Midbrain (tissue), 1 donor: ENCODE measurements around the gene TXNDC17.
"Not testable (repeated sequence)": the region's sequence is repeated elsewhere in the genome, so short reads cannot be mapped to it uniquely, and the experiment has no call there.

Source experiments
- DNase-seq: peaks from one replicate; lab custom pipeline; 2025; lab: John Stamatoyannopoulos, UW

The TXNDC17 gene

DNA sequence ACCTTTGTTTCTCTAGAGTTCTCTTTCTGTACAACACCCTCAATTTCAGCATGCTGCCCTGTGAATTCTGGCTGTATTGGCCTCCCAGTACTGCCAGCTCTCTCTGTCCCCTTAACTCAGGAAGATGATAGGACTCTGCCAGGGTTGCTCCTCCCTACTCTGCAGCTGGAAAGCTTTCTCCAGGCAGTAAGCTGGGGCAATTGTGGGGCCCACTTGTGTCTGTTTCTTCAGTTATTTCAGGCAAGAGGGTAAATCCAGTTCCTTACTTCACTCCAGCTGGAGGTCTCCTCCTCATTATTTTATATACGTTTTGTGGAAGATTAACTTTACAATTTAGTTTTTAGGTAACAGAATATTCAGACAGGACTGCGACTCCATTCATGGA, 20.6 kb downstream of the TXNDC17 start:
- DNase-seq, result no peak

DNA sequence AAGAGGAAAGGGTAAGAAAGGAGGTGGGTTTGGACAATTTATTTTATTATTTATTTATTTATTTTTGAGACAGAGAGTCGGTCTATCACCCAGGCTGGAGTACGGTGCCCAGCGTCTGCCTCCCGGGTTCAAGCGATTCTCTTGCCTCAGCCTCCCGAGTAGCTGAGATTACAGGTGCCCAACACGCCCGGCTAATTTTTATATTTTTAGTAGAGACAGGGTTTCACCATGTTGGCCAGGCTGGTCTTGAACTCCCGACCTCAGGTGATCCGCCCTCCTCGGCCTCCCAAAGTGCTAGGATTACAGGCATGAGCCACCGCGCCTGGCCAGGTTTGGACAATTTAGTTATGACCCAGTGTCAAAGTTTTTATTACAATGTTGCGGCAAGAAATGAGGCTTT, 22.3 kb downstream of the TXNDC17 start:
- DNase-seq, result not testable (repeated sequence)

DNA sequence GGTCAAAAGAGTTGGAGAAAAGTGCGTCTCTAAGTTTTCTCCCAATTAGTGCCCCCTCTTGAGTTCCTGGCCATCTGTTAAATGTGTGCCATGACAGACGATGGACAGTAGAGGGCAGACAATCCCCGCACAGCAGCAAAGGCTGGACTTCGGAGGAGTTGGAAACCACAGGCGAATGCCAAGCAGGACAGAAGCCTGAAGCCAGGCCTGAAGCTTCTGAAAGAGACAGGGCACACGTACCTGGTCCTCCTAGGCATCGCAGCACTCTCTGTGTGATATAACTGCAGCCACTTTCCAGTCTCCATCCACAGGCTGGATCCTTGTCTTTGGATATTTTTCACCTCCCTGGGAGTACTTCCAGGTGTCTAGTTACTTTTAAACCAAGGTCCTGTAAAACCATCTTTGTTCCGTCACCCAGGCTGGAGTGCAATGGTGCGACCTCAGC, 25.2 kb downstream of the TXNDC17 start:
- DNase-seq, result peak; percentile 79

DNA sequence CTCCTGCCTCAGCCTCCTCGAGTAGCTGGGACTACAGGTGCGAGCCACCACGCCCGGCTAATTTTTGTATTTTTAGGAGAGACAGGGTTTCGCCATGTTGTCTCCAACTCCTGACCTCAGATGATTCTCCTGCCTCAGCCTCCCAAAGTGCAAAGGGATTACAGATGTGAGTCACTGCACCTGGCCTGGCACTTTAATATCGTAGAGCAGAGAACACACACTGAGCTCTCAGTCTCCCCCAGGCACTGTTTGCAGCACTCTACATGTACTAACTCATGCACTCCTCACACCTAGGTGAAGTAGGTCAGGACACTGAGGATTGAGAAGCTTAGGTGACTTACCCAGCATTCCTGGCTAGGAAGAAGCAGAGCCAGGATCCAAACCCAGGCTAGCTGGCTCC, 25.7 kb downstream of the TXNDC17 start:
- DNase-seq, result no peak

DNA sequence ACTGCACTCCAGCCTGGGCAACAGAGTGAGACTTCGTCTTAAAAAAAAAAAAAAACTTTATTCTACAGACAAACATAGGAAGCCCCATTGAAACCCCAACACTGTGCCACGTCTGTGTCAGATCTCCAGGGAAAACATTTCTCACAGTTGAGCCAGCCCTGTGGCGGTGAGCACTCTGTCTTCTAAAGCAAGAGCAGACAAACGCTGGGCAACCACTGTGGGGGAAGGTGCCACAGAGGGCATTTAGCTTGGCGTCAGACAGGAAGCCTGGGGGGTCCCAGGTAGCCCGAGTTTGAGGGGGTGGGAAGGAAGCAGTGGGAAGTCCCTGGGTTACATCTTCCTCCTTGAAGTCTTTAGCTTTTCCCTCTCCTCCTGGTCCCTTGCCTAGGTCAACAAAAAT, 26.7 kb downstream of the TXNDC17 start:
- no peak for DNase-seq

DNA sequence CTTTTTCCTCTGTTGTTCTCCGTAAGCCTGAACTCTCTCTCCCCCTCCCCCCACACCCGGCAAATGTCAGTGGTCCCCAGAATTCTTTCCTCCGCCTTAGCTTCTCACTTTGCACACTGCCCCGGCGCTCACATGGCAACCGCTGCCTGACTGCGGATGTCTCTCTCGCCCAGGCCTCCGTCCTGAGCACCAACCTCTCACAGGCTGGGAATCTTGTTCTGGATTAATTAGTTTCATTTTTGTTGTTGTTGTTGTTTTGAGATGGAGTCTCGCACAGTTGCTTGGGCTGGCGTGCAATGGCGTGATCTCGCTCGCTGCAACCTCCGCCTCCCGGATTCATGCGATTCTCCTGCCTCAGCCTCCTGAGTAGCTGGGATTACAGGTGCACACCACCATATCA, 27.4 kb downstream of the TXNDC17 start:
- no peak for DNase-seq

DNA sequence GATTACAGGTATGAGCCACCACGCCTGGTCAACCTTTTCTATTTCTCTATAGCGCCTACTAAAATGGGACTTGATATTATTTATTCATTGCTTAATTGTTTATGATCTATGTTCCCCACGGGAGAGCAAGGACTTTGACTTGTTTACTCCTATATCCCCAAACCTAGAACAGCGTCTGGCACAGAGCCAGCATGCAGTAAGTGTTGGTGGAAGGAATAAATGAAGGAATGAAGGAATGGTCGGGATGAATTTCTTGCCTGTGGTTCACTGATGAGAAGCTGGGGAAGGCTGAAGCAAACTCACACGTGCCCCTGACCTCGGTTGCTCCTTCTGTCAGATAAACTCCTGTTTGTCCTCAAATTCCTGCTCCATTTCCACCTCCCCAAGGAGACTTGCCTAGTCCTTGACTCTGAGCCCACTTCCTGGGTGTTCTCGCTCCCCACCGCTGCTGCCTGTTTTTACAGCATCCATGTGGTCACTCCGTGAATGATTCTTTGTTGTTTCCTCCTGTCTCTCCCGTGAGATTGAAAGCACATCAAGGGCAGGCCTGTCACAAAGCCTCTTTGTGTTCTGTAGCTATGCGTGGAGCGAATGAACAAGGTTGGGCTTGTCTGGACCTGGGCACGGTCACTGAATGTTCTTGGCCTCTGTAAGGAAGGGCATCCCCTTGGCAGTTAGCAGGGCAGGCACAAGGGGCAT, 28.0 kb downstream of the TXNDC17 start:
- no peak for DNase-seq

DNA sequence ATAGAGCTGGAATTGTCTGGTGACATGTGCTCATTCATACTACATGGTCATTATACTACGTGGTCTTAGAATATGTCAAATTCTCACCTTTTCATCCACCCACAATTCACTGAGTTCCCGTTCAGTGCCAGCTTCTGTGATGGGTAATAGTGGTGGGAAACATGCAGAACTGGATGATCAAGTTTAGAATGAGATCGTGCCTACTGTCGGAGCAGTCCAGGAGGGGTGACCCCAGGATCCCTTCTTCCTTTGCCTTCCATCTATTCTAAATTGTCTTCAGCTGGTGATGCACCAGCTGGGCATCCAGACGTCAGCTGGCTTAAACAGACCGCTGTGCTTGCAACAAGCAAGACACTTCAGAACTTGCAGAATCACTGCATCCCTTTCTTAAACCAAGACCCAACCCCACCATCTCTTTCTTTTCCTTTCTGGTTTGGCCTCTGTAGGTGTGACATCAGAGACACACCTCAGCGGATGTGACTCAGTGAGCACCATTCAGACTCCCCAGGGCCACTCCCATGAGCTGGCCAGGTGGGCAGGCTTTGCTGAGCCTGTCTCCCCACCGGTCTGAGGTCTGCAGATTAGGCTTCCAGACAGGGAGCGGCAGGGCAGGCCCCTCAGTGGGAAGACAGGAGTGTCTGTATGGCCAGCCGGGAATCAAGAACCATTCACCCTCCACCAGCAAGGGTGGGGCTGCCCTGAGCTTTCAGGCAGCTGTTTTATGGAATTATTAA, 28.8 kb downstream of the TXNDC17 start:
- no peak for DNase-seq

DNA sequence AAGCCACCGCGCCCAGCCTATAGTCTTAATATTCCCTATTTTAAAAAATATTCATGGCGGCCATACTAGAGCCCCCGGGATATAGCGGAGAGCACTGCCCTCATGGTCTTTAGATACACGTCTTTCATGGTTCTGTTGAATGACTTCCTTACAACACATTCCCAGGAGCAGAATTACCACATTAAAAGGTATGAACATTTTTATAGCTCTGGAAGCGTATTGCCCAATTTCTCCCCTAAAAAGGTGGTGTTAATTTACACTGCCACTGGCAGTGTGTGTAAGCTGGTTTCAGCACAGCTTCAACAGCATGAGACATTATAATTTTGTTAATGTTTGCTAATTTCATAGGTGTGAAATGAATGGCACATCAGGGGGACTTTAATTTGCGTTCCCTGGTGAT, 29.7 kb downstream of the TXNDC17 start:
- no peak for DNase-seq

DNA sequence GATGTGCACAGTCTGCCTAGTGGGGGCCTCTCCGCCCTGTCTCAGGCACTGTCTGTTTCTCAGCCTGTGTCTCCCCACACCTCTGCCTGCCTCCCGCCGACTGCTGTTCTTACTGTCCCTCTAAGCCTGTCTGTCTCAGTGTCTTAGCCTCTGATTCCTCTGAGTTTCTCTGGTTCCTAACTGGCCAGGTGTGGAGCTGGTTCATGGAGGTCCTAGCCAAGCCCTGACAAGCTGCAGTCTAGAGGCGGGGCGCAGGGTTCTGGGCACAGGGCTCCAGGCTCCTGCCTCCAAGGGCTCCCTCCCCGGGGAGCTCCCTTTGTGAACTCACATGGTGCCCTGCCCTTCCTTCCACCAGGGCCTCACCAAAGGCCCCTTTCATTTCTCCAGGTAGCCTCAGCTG, 30.1 kb downstream of the TXNDC17 start:
- no peak for DNase-seq

DNA sequence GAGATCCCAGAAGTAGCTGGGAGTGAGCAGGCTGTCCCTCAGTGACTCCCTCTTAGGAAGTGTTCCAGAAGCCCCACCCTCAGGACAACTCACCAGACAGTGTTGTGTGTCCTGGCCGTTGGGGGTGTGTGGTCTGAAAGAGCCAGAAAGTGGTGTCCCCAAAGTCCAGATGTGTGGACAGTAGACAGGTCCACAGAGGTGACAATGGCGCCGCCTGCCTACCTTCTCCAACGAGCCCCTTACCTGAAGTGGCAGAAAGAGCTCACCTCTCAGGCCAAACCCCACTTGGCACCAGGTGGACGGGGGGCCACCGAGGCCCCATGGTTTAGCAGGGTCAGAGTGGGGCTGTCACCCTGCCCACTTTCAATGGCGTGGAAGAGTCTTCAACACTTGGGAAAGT, 30.6 kb downstream of the TXNDC17 start:
- DNase-seq, result no peak

DNA sequence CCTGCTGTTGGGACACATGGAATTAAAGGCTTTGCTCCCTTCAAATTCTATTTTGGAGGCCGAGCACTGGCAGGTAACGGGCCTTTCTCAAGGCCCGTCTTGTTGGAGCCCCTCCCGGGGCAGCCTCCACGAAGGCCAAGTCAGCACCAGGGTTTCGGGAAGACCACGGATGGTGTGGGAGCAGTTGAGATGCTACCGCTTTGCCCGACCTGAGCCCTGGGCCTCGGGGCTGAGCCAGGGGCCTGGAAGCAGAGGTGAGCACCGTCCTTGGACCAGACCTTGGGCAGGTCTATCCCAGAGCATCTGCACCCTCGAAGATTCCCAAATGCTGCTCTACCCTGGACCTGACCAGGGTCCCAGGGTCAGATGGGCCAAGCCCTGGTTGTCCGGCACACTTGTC, 33.7 kb downstream of the TXNDC17 start:
- no peak for DNase-seq

DNA sequence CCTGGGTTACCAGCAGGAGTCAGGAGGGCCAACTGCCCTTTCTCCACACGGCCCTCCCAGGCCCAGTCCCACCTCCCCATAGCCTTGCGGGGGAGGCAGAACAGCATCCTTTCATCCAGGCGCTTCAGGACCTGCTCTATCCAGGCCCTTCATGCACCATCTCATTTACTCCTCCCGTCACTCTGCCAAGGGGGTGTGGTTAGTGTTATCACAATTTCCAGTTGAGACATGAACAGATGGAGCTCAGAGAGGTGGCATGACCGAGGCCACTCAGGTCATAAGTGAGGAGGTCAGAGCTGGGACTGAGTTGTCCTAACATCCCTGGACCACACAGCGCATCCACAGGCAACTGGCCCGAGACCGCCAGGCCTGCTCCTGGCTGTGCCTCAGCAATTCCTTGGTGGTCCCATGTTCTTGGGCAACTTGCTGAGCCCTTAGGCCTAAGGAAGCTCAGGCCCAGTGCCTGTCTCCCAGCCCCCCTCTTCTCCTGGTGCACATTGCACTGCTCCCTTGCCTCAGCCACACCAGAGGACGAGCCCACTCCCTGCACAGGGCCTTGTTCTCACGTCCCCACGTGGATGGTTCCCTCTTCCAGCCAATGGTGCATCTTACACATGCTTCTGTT, 34.5 kb downstream of the TXNDC17 start:
- no peak for DNase-seq

DNA sequence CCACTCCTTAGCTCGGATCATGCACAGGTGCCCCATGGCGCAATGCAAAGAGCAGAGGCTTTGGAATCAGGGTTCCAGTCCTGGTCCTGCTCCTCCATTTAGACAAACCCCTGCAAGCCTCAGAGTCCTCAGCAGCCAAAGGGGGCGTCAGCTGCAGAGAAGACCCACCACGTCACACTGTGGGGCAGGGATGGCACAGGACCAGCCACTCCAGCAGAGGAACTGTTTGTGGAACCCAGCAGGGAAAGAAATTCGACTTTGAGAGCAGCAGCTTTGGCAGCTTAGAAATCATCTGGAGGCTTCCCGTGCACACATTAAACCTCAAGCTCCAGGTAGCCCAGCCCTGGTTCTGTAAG, 35.9 kb downstream of the TXNDC17 start:
- DNase-seq, result no peak

DNA sequence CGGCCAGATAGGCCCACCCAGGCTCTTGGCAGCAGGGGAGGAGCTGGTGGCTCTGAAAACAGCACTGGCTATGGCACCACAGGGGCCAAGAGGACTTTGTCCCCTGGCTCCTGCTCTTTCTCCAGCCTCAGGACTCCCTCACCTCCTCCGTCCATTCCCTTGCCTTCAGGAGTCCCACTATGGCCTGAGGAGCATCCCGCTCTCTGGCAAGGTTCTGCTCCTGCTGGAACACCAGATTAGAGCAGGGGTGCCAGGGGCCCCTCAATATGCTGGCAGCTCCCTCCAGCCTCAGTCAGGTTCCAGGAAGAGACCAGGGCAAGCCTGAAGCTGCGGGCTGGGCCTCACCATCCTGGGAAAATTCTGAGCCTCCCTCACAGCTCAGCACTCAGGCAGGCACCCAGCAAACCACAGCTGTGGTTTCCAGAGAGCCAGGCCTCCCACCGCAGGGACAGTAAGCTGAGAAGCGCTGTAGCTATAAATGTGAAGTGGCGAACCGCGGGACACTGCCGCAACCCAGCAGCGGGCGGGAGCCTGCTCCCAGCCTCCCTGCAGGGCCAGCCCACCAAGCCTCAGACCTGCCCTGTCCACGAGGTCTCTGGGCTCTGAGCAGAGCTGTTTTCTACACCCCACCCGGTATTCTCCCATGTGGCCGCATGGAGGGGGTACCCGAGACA, 36.4 kb downstream of the TXNDC17 start:
- no peak for DNase-seq

DNA sequence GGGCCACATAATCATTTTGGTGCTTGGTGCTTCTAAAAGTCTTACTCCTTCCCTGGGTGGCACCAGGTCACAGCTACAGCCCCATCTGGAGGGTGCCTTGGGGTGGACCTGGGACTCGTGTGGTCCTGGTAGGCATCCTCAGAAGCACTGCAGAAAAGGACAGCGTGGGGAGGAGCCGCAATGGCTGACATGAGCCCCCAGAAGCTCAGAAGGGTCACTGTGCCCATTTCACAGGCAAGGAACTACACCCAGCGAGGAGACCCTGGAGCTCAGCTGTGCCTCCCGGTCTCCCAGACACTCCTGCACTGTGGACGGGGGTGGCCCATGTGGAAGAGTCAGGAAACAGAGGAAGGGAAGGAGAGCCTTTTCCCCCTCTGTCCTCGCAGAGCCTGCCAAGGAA, 37.1 kb downstream of the TXNDC17 start:
- DNase-seq, result no peak

DNA sequence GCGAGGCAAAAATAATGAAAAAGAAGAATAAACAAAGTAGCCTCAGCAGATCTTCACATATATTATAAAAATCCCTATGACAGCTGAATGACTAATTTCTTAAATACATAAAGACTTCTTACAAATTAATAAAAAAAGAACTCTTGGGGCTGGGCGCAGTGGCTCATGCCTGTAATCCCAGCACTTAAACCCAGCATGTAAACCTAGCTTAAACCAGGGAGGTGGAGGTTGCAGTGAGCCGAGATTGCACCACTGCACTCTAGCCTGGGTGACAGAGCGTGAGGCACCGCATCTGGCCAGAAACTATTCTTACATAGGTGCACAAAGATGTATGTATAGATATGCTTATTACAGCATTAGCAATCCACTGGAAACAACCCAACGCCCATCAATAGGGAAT, 38.4 kb downstream of the TXNDC17 start:
- no peak for DNase-seq

DNA sequence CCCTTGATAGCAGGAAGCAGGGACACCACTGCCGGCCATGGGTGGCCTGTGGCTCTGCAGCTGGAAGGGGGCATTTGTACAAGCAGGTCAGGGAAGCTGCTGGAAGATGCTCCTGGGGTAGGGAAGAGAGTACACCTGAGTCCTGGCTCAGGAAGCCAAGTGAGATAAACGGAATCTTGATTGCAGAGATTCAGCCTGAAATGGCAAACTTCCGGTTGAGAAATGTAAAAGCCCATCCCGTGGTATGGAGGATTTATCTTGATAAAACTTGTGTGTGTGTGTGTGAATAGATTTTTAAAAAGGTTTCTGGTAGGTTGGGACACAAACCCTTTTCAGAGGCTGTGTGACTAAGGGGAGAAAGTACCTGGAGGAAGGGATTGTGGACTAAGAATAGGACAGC, 40.3 kb downstream of the TXNDC17 start:
- DNase-seq, result no peak

DNA sequence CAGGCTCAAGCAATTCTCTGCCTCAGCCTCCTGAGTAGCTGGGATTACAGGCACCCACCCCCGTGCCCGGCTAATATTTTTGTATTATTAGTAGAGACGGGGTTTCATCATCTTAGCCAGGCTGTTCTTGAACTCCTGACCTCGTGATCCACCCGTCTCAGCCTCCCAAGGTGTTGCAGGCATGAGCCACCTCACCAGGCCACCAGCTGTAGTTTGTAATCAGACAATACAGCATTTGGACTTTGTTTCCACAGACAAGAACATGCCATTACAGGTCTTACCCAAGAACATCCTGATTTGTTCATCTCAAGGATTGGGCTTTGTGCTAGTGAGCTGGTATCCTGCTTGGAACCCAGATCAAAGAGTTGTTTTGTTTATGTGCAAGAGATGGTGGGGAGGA, 40.8 kb downstream of the TXNDC17 start:
- no peak for DNase-seq

DNA sequence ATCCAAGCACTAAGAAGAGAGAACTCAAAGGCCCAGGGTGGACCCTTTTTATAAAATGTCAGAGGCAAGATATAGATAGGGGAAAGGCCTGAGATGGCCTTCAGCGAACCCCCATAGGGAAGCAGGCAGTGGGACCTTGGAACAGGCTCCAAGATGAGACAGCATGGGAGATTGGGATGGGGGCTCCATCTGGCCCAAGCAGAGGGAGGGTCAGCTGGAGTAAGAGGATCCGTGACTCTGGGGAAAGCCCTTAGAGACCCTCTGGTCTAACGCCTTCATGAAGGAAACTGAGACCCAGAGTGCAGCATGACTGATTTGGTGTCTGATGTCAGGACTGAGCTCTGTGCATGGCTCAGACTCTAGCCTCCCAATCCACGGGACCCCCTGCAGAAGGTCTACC, 41.5 kb downstream of the TXNDC17 start:
- no peak for DNase-seq

DNA sequence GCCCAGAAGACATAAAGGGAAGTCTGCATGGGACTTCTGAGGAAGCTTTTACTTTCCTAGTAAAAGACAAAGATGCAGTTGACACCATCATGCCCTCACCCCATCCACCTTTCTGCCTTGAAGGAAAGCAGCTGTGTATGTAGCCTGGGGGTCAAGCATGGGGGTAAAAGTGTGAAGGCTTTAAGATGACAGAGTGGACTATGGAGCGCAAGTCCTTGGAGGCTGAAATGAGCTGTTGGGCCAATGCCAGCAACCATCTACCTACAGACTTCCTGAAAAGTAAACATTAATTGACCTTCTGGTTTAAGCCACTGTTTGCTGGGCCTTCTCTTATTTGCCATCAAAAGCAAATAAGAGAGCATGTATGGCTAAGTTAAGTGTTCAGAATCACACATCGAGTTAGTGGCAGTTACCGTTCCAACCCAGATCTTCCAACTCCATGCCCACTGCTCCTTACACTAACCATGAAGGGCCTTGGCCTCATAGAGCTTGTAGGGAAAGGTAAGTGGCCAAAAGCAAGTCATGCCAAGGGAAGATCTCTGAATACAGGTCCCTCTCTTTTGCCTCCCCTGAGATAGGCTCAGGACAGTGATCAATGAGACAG, 42.3 kb downstream of the TXNDC17 start:
- DNase-seq, result no peak

DNA sequence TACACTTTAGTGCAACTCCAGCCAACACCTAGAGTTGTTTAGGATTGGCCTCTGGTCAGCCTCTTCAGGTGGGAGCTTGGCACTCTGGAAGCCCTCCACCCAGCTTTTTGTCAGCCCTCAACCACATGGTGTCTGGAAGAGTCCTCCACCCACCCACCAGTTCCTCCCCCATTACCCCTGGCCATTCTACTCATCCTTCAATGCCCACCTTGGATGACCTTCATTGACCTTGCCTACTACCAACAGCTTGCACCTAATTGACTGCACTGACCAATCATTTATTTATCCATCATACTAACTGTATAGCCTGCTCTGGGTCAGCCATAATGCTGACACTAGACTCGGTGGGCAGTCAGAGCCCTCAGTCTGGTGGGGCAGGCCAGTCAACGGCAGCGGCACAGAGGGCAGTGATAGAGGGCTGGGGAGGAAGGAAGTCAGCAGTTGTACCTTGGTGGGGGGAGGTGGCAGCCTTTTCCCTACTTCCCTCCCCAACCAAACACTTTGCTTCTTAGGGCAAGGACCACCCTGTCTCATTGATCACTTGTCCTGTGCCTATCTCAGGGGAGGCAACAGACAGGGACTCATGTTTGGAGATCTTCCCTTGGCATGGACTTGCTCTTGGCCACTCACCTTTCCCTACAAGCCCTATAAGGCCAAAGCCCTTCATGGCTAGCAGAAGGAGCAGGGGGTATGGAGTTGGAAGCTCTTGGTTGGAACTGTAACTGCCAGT, 43.0 kb downstream of the TXNDC17 start:
- no peak for DNase-seq
